Neural progenitor cell (in vitro differentiated cells): ENCODE measurements around the gene ARL15. TPM values are rescaled to one million over a fixed set of nuclear protein-coding genes. Genes with fewer than 3 reads are reported as not detected.
A peak's percentile ranks its signal among the peaks of the same experiment; 100 is the strongest.

ENCODE experiments used
- DNase-seq: peaks from one replicate; pipeline ENCODE4 v3.0.0-alpha.2; 2016; ENCODE audit warnings: low spot score
- H2AFZ ChIP-seq: fragments of 200-600 bp; sonication (generic); replicated peaks from 2 replicates; pipeline ENCODE4 v1.6.1; 2016; ENCODE audit warnings: antibody characterized with exemption
- H3F3A ChIP-seq: fragments of 200-600 bp; sonication (generic); 2 replicates; pipeline ENCODE4 v1.6.1; 2016; ENCODE audit warnings: antibody characterized with exemption, low read depth
- H3K27ac ChIP-seq: fragments of 200-600 bp; sonication (generic); 2 replicates; pipeline ENCODE4 v1.5.1; 2016; ENCODE audit warnings: mild to moderate bottlenecking
- H3K27me3 ChIP-seq: fragments of 200-600 bp; sonication (generic); 2 replicates; pipeline ENCODE4 v1.6.1; 2016; ENCODE audit warnings: mild to moderate bottlenecking, moderate library complexity
- H3K36me3 ChIP-seq: fragments of 200-600 bp; sonication (generic); 2 replicates; pipeline ENCODE4 v1.5.1; 2016
- H3K4me1 ChIP-seq: fragments of 200-600 bp; sonication (generic); 2 replicates; pipeline ENCODE4 v1.6.1; 2016; ENCODE audit warnings: mixed run types
- H3K4me2 ChIP-seq: fragments of 200-600 bp; sonication (generic); 2 replicates; pipeline ENCODE4 v1.6.1; 2016
- H3K4me3 ChIP-seq: fragments of 200-600 bp; sonication (generic); 2 replicates; pipeline ENCODE4 v1.5.1; 2016
- H3K79me2 ChIP-seq: fragments of 200-600 bp; sonication (generic); 2 replicates; pipeline ENCODE4 v1.6.1; 2016; ENCODE audit warnings: low read depth
- H3K9ac ChIP-seq: fragments of 200-600 bp; sonication (generic); 2 replicates; pipeline ENCODE4 v1.6.1; 2016
- H3K9me3 ChIP-seq: fragments of 200-600 bp; sonication (generic); 2 replicates; pipeline ENCODE4 v1.5.1; 2016; ENCODE audit warnings: low read depth
- H4K20me1 ChIP-seq: fragments of 200-600 bp; sonication (generic); 2 replicates; pipeline ENCODE4 v1.6.1; 2016; ENCODE audit warnings: low read depth
- H3K27ac Mint-ChIP-seq: 3 replicates; pipeline ENCODE4 v1.8.0; 2021; ENCODE audit warnings: mixed read lengths
- H3K27me3 Mint-ChIP-seq: 2 replicates; pipeline ENCODE4 v1.8.0; 2022; ENCODE audit warnings: low read depth, mild to moderate bottlenecking, inconsistent platforms, moderate library complexity, mixed read lengths; ENCODE audit not compliant: insufficient read depth
- H3K36me3 Mint-ChIP-seq: 3 replicates; pipeline ENCODE4 v1.8.0; 2021; ENCODE audit warnings: mixed read lengths
- H3K4me1 Mint-ChIP-seq: 3 replicates; pipeline ENCODE4 v1.8.0; 2021; ENCODE audit warnings: mixed read lengths
- H3K4me3 Mint-ChIP-seq: 3 replicates; pipeline ENCODE4 v1.8.0; 2021; ENCODE audit warnings: mild to moderate bottlenecking, moderate library complexity, mixed read lengths
- H3K9me3 Mint-ChIP-seq: 3 replicates; pipeline ENCODE4 v1.8.0; 2020; ENCODE audit warnings: mixed read lengths
- EZH2 ChIP-seq: fragments of 200-600 bp; sonication (generic); IDR thresholded peaks from 2 replicates; pipeline ENCODE4 v1.6.1; 2017; ENCODE audit warnings: antibody characterized with exemption, mild to moderate bottlenecking, moderate library complexity
- EZH2phosphoT487 ChIP-seq: fragments of 200-600 bp; sonication (generic); IDR thresholded peaks from 2 replicates; pipeline ENCODE4 v1.6.1; 2017; ENCODE audit warnings: antibody characterized with exemption
- total RNA-seq: library from RNA; depleted of rRNA; stranded (reverse); fragments of >200 nt; gene quantifications from 2 replicates; pipeline ENCODE4 v1.2.3, GENCODE V29; 2015; ENCODE audit warnings: low replicate concordance
- TF ChIP-seq, protein P1 (sequence below): fragments of 200-600 bp; sonication (generic); IDR thresholded peaks from 2 replicates; pipeline ENCODE4 v1.5.1; 2017; ENCODE audit warnings: antibody characterized with exemption, mild to moderate bottlenecking

The ARL15 gene
- total RNA-seq, 1 donor from 2014 or later: 39.1 TPM

DNA sequence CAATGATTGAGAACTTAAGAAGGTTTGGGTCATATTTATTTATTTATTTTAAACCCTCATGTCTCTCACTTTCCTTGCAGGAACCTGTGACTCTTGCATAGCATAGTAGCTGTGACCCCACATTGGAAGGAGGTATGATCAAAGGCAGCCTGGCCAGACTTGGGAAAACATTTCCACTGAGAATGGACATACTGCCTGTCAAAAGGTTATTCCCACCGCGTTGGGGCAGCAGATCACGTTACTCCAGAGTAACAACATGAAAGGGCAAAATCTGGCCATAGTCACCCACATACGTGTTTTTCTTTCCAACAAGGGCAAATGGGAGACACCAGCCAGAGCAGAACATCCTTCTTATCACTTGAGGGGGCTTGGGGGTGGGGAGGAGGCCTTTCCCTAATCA, 95.7 kb downstream of the ARL15 start:
- Histone ChIP-seq H3K4me2 (peak overlapping the region; percentile 65), H3K9ac (no peak overlapping the region), H3K4me3 (peak overlapping the region; percentile 34), H3K9me3 (no peaks in the 10 kb centered on the region), H3K27me3 (no peaks in the 10 kb centered on the region), H3K27ac (no peak overlapping the region), H3K36me3 (no peaks in the 10 kb centered on the region), H3K79me2 (peaks cover 61% of the 10 kb centered on the region), H2AFZ (no peak overlapping the region), H3F3A (peaks cover 26% of the 10 kb centered on the region), H4K20me1 (no peaks in the 10 kb centered on the region), H3K4me1 (peaks cover 75% of the 10 kb centered on the region)
- H3K4me1 Mint-ChIP-seq: peaks cover 53% of the 10 kb centered on the region
- H3K4me3 Mint-ChIP-seq: no peak overlapping the region
- H3K36me3 Mint-ChIP-seq: no peaks in the 10 kb centered on the region
- peak; percentile 18 for DNase-seq
- TF ChIP-seq EZH2: no peak
- no peak for TF ChIP-seq EZH2phosphoT487
- TF ChIP-seq, protein P1, sequence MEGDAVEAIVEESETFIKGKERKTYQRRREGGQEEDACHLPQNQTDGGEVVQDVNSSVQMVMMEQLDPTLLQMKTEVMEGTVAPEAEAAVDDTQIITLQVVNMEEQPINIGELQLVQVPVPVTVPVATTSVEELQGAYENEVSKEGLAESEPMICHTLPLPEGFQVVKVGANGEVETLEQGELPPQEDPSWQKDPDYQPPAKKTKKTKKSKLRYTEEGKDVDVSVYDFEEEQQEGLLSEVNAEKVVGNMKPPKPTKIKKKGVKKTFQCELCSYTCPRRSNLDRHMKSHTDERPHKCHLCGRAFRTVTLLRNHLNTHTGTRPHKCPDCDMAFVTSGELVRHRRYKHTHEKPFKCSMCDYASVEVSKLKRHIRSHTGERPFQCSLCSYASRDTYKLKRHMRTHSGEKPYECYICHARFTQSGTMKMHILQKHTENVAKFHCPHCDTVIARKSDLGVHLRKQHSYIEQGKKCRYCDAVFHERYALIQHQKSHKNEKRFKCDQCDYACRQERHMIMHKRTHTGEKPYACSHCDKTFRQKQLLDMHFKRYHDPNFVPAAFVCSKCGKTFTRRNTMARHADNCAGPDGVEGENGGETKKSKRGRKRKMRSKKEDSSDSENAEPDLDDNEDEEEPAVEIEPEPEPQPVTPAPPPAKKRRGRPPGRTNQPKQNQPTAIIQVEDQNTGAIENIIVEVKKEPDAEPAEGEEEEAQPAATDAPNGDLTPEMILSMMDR: no peak
- peak overlapping the region; percentile 48 for H3K27ac Mint-ChIP-seq
- H3K9me3 Mint-ChIP-seq: no peaks in the 10 kb centered on the region
- H3K27me3 Mint-ChIP-seq: peaks cover 2% of the 10 kb centered on the region

DNA sequence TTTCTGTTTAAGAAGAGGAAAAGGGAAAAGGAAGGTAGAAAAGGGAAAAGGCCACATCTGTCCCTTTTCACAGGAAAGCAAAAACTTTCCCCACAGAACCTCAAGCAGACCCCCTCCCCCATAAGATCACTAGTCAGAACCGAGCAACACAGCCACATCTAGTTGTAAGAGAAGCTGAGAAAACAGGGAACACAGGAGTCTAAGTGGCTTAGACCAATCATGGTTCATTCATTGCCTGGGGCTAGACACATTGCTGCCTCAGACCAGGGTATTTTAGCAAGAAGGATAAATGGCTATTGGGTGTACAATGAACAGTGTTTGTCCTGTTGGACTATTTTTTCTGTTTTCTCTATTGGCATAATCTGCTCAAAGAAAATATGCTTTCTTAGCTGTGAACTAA, 98.0 kb downstream of the ARL15 start:
- TF ChIP-seq EZH2phosphoT487 (no peak), EZH2 (no peak)
- TF ChIP-seq, protein P1: no peak
- Histone ChIP-seq H3K4me3 (no peak overlapping the region), H3K27me3 (no peaks in the 10 kb centered on the region), H3K27ac (no peak overlapping the region), H3K9ac (no peak overlapping the region), H3K79me2 (peaks cover 64% of the 10 kb centered on the region), H2AFZ (no peak overlapping the region), H3F3A (peaks cover 31% of the 10 kb centered on the region), H4K20me1 (no peaks in the 10 kb centered on the region), H3K4me2 (peak overlapping the region; percentile 19), H3K36me3 (no peaks in the 10 kb centered on the region), H3K9me3 (no peaks in the 10 kb centered on the region), H3K4me1 (peaks cover 63% of the 10 kb centered on the region)
- DNase-seq: peak; percentile 14
- Mint-ChIP-seq H3K36me3 (no peaks in the 10 kb centered on the region), H3K9me3 (no peaks in the 10 kb centered on the region), H3K27me3 (peaks cover 2% of the 10 kb centered on the region), H3K4me3 (no peak overlapping the region), H3K27ac (no peak overlapping the region), H3K4me1 (peaks cover 44% of the 10 kb centered on the region)

DNA sequence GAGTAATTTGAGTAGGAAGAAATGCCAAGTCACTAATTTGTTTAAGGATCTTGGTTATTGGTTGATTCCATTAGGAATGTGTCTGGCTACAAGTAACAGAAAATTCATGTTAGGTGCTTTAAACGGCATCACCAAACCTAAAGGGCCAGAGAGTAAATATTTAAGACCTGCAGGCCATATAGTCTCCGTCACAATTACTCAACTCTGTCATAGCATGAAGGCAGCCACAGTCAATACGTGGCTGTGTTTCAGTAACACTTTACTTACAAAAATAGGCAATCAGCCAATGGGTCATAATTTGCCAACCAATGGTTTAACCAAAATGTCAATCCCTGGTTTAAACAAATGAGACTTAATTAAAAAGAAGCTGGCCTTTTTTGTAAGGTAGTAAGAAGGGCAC, 98.5 kb downstream of the ARL15 start:
- Histone ChIP-seq H2AFZ (no peak overlapping the region), H3K4me2 (no peak overlapping the region), H3K9ac (no peak overlapping the region), H3K79me2 (peaks cover 64% of the 10 kb centered on the region), H4K20me1 (no peaks in the 10 kb centered on the region), H3F3A (peaks cover 33% of the 10 kb centered on the region), H3K4me1 (peaks cover 63% of the 10 kb centered on the region), H3K27me3 (no peaks in the 10 kb centered on the region), H3K4me3 (no peak overlapping the region), H3K9me3 (no peaks in the 10 kb centered on the region), H3K27ac (no peak overlapping the region), H3K36me3 (no peaks in the 10 kb centered on the region)
- Mint-ChIP-seq H3K27ac (no peak overlapping the region), H3K36me3 (no peaks in the 10 kb centered on the region), H3K4me3 (no peak overlapping the region), H3K27me3 (peaks cover 2% of the 10 kb centered on the region), H3K4me1 (peaks cover 41% of the 10 kb centered on the region), H3K9me3 (no peaks in the 10 kb centered on the region)
- DNase-seq: no peak
- TF ChIP-seq EZH2 (no peak), EZH2phosphoT487 (no peak)
- TF ChIP-seq, protein P1: no peak
